Measurements from ENCODE around the gene MAST4. TPM values are rescaled to one million over a fixed set of nuclear protein-coding genes. Genes with fewer than 3 reads are reported as not detected.

The MAST4 gene
- total and polyA plus RNA-seq, 4 donors: 3.7 to 9.5 (median 6.5) TPM

- Histone ChIP-seq H3K9ac (ENCODE audit: low read depth in 1 of 2, low read length in 2 of 2) (peak overlapping the region in 1 of 2 donors; percentile 86), H3K4me3 (ENCODE audit: low read depth in 1 of 3, low read length in 3 of 3) (peak overlapping the region in 1 of 3 donors; percentile 58)
Observed at GRCh38 chr5:67216564-67216963, 620.4 kb downstream of the MAST4 start.

More at GRCh38 chr5:67216564-67216963, 620.4 kb downstream of the MAST4 start:
- peak overlapping the region; percentile 80 to 84 for H3K27ac ChIP-seq (ENCODE audit: low read depth in 1 of 2, low read length in 2 of 2)
- no peaks in the 10 kb centered on the region for H3K36me3 ChIP-seq (ENCODE audit: control insufficient read depth in 4 of 4, insufficient read depth in 3 of 4, low read depth in 1 of 4, low read length in 3 of 4)
- peaks cover 4 to 22% (median 20%) of the 10 kb centered on the region in 4 donors for H3K4me1 ChIP-seq (ENCODE audit: control insufficient read depth in 4 of 4, insufficient read depth in 4 of 4, low read length in 3 of 4)
- no peaks in the 10 kb centered on the region for H3K27me3 ChIP-seq (ENCODE audit: control insufficient read depth in 4 of 4, insufficient read depth in 4 of 4, low read length in 3 of 4)
- H3K9me3 ChIP-seq (ENCODE audit: control insufficient read depth in 4 of 4, low read length in 3 of 4): no peaks in the 10 kb centered on the region
- WGBS: 96% methylated on average over 1 of the region's 1 CpG
- DNase-seq (ENCODE audit: low spot score): no peak
- TF ChIP-seq, protein P1, sequence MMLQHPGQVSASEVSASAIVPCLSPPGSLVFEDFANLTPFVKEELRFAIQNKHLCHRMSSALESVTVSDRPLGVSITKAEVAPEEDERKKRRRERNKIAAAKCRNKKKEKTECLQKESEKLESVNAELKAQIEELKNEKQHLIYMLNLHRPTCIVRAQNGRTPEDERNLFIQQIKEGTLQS (IDR thresholded peaks at IDR 0.05): no peak
- TF ChIP-seq NR2F2 (IDR thresholded peaks at IDR 0.05): no peak
- no peak for TF ChIP-seq HNF4G (IDR thresholded peaks at IDR 0.05)
- no peak for TF ChIP-seq FOXA2 (IDR thresholded peaks at IDR 0.05)
- TF ChIP-seq MAX (IDR thresholded peaks at IDR 0.05): no peak
- TF ChIP-seq RAD21 (IDR thresholded peaks at IDR 0.05): no peak
- no peak for TF ChIP-seq YY1 (IDR thresholded peaks at IDR 0.05)
- TF ChIP-seq ZBTB33 (IDR thresholded peaks at IDR 0.05): no peak
- TF ChIP-seq, protein P2, sequence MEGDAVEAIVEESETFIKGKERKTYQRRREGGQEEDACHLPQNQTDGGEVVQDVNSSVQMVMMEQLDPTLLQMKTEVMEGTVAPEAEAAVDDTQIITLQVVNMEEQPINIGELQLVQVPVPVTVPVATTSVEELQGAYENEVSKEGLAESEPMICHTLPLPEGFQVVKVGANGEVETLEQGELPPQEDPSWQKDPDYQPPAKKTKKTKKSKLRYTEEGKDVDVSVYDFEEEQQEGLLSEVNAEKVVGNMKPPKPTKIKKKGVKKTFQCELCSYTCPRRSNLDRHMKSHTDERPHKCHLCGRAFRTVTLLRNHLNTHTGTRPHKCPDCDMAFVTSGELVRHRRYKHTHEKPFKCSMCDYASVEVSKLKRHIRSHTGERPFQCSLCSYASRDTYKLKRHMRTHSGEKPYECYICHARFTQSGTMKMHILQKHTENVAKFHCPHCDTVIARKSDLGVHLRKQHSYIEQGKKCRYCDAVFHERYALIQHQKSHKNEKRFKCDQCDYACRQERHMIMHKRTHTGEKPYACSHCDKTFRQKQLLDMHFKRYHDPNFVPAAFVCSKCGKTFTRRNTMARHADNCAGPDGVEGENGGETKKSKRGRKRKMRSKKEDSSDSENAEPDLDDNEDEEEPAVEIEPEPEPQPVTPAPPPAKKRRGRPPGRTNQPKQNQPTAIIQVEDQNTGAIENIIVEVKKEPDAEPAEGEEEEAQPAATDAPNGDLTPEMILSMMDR (IDR thresholded peaks at IDR 0.05; ENCODE audit: low read depth, low read length, missing input control): no peak

All from liver (tissue), 9 donors.